Psoas muscle (tissue), 8 donors: Measurements from ENCODE around the gene MOB4. TPM values are rescaled to one million over a fixed set of nuclear protein-coding genes. Genes with fewer than 3 reads are reported as not detected.
"Not testable (repeated sequence)": the region's sequence is repeated elsewhere in the genome, so short reads cannot be mapped to it uniquely, and the experiment has no call there.

Experiments used
- ATAC-seq, 4 donors: fragments of 200-7000 bp; cut with Tn5 transposase; one replicate each; pipeline ENCODE4 v1.9.1; 2020; ENCODE audit warnings: moderate library complexity in 3 of 4, mild to moderate bottlenecking in 2 of 4
- DNase-seq, 2 donors: peaks; one replicate each; pipeline ENCODE4 v3.0.0-alpha.2; 2020
- H3K27ac ChIP-seq: fragments of 200-600 bp; one replicate; pipeline ENCODE4 v1.8.0; 2022
- H3K27me3 ChIP-seq, 3 donors: fragments of 200-600 bp in 1 of 3; one replicate each; pipeline versions ENCODE4 v1.6.1 to v1.8.0; 2013 to 2022; ENCODE audit warnings: low read length in 2 of 3, mild to moderate bottlenecking in 2 of 3, moderate library complexity in 1 of 3; ENCODE audit not compliant: insufficient read depth in 3 of 3
- H3K36me3 ChIP-seq, 2 donors: fragments of 200-600 bp in 1 of 2; one replicate each; pipeline versions ENCODE4 v1.6.1 to v1.8.0; 2013 to 2022; ENCODE audit warnings: low read depth in 1 of 2, mild to moderate bottlenecking in 1 of 2, moderate library complexity in 1 of 2; ENCODE audit not compliant: insufficient read depth in 1 of 2
- H3K4me1 ChIP-seq: fragments of 200-600 bp; one replicate; pipeline ENCODE4 v1.8.0; 2022
- H3K4me3 ChIP-seq: fragments of 200-600 bp; one replicate; pipeline ENCODE4 v1.8.0; 2022; ENCODE audit warnings: mild to moderate bottlenecking
- H3K9me3 ChIP-seq: fragments of 200-600 bp; one replicate; pipeline ENCODE4 v1.8.0; 2022
- CTCF ChIP-seq: fragments of 200-600 bp; IDR thresholded peaks from one replicate; pipeline ENCODE4 v1.8.0; 2022; ENCODE audit warnings: antibody characterized with exemption
- WGBS, 3 donors: extraction: QIAGEN DNeasy Blood & Tissue Kit; methylation state at CpG; one replicate each; pipeline versions ENCODE4 v1.1.6 to v1.1.7; 2013; 5-methylcytosine and 5-hydroxymethylcytosine counted together
- intact Hi-C, 2 donors: fragments of 100-400 bp; cut with DNase I; formaldehyde crosslinking; loops; one replicate each; pipeline versions ENCODE4 v1.11.0 to v1.14.2; 2022
- polyA plus RNA-seq, 3 donors: library from polyadenylated mRNA; stranded (reverse); fragments of 200-250 nt; gene quantifications; one replicate each; pipeline ENCODE4 v1.2.3, GENCODE V29; 2013
- total RNA-seq, 4 donors: library from RNA; stranded (reverse); fragmentation: NEBNext Ultra II Directional in 2 of 4; extraction: Animal tissue kit (Norgen Biotek cat#: 25700) in 2 of 4; gene quantifications; one replicate each; pipeline versions ENCODE4 v1.2.1 to v1.2.4, GENCODE V29; 2021 to 2023
- donor health status: healthy with polysubstance abuse.
- donor health status: DM: no; HTN: no; CAD: no; lungs with moderate emphysema.
- donor health status: Bipolar disorder and iron deficiency.
- donor health status: healthy.
- donor health status: DM: yes; HTN: yes; CAD: no.
- donor health status: DM: no; HTN: no; CAD: no.
- donor health status: DM: no; HTN: no; CAD: no.
- donor health status: DM: yes; HTN: yes; CAD: no.

MOB4 gene
- total and polyA plus RNA-seq, 7 donors: 22.7 to 57.6 (median 29.6) TPM

- no peak for TF ChIP-seq CTCF
- intact Hi-C loops: no loop called here
- no peaks in the 10 kb centered on the region for H3K4me1 ChIP-seq
- no peak overlapping the region for H3K4me3 ChIP-seq
- no peaks in the 10 kb centered on the region for H3K27me3 ChIP-seq
- peak overlapping the region; percentile 10 for H3K27ac ChIP-seq
- H3K36me3 ChIP-seq: no peaks in the 10 kb centered on the region
- no peaks in the 10 kb centered on the region for H3K9me3 ChIP-seq
- WGBS, 3 donors: 89 to 98% (median 90%) methylated on average over 2 of the region's 2 CpGs
- DNase-seq (peak; percentile 68 to 80), ATAC-seq (peak in 3 of 4 donors; percentile 66 to 80 (median 68))
Measured at GRCh38 chr2:197575987-197576386, 60.1 kb downstream of the MOB4 start.

GRCh38 chr2:197576631-197577030, 60.8 kb downstream of the MOB4 start:
- no peak for TF ChIP-seq CTCF
- intact Hi-C loops: no loop called here
- H3K4me3 ChIP-seq: no peak overlapping the region
- peak overlapping the region; percentile 46 for H3K27ac ChIP-seq
- DNase-seq: peak in 1 of 2 donors; percentile 32
- no peaks in the 10 kb centered on the region for H3K36me3 ChIP-seq
- H3K27me3 ChIP-seq: no peaks in the 10 kb centered on the region
- no peaks in the 10 kb centered on the region for H3K9me3 ChIP-seq
- WGBS, 3 donors: 24 to 43% (median 28%) methylated on average over 3 of the region's 3 CpGs
- peak in 2 of 4 donors; percentile 56 to 75 for ATAC-seq
- H3K4me1 ChIP-seq: no peaks in the 10 kb centered on the region

- ATAC-seq: no peak
- no peak overlapping the region for H3K27ac ChIP-seq
- intact Hi-C loops: no loop called here
- DNase-seq: no peak
- no peak for TF ChIP-seq CTCF
- H3K9me3 ChIP-seq: no peaks in the 10 kb centered on the region
- H3K4me3 ChIP-seq: no peak overlapping the region
- H3K27me3 ChIP-seq: no peaks in the 10 kb centered on the region
- 69 to 84% (median 69%) methylated on average over 4 of the region's 4 CpGs for WGBS, 3 donors
- H3K4me1 ChIP-seq: no peaks in the 10 kb centered on the region
- no peaks in the 10 kb centered on the region for H3K36me3 ChIP-seq
Measured at GRCh38 chr2:197577446-197577845, 61.6 kb downstream of the MOB4 start.

- H3K27me3 ChIP-seq, H3K36me3 ChIP-seq, ATAC-seq, H3K4me3 ChIP-seq, H3K27ac ChIP-seq, DNase-seq, H3K4me1 ChIP-seq, H3K9me3 ChIP-seq, intact Hi-C loops: not testable (repeated sequence)
- WGBS, 3 donors: 77 to 80% (median 80%) methylated on average over 2 of the region's 2 CpGs
Measured at GRCh38 chr2:197578294-197578693, 62.4 kb downstream of the MOB4 start.

GRCh38 chr2:197580166-197580565, 64.3 kb downstream of the MOB4 start:
- ATAC-seq, H3K9me3 ChIP-seq, intact Hi-C loops, H3K27me3 ChIP-seq, H3K4me1 ChIP-seq, DNase-seq, H3K36me3 ChIP-seq, H3K27ac ChIP-seq, H3K4me3 ChIP-seq: not testable (repeated sequence)
- 93 to 95% (median 94%) methylated on average over 3 of the region's 3 CpGs for whole genome bisulfite sequencing, 3 donors

GRCh38 chr2:197587255-197587654, 71.4 kb downstream of the MOB4 start:
- WGBS, 3 donors: 96 to 98% (median 96%) methylated on average over 7 of the region's 7 CpGs
- intact Hi-C loops, H3K27me3 ChIP-seq, DNase-seq, H3K4me1 ChIP-seq, H3K9me3 ChIP-seq, ATAC-seq, H3K27ac ChIP-seq, H3K36me3 ChIP-seq, H3K4me3 ChIP-seq: not testable (repeated sequence)
